Liver (tissue), 9 donors: ENCODE measurements around the gene GBE1. TPM values are rescaled to one million over a fixed set of nuclear protein-coding genes. Genes with fewer than 3 reads are reported as not detected.

ENCODE experiments used
- DNase-seq: peaks from one replicate; pipeline ENCODE4 v3.0.0-alpha.2; 2017; ENCODE audit warnings: low spot score
- H3K27ac ChIP-seq, 2 donors: one replicate each; pipeline ENCODE4 v1.7.0; 2013; ENCODE audit warnings: inconsistent platforms in 2 of 2, low read length in 2 of 2, control low read depth in 1 of 2, low read depth in 1 of 2, mild to moderate bottlenecking in 1 of 2
- H3K27me3 ChIP-seq, 4 donors: one replicate each; pipeline versions ENCODE4 v1.6.1 to v1.7.0; 2013; ENCODE audit warnings: low read length in 3 of 4, inconsistent platforms in 1 of 4, mild to moderate bottlenecking in 1 of 4, moderate library complexity in 1 of 4; ENCODE audit not compliant: control insufficient read depth in 4 of 4, insufficient read depth in 4 of 4
- H3K36me3 ChIP-seq, 4 donors: one replicate each; pipeline versions ENCODE4 v1.6.1 to v1.7.0; 2013; ENCODE audit warnings: low read length in 3 of 4, mild to moderate bottlenecking in 3 of 4, low read depth in 1 of 4, moderate library complexity in 1 of 4; ENCODE audit not compliant: control insufficient read depth in 4 of 4, insufficient read depth in 3 of 4
- H3K4me1 ChIP-seq, 4 donors: one replicate each; pipeline versions ENCODE4 v1.6.1 to v1.7.0; 2013; ENCODE audit warnings: low read length in 3 of 4, mild to moderate bottlenecking in 3 of 4, moderate library complexity in 1 of 4; ENCODE audit not compliant: control insufficient read depth in 4 of 4, insufficient read depth in 4 of 4
- H3K4me3 ChIP-seq, 3 donors: one replicate each; pipeline versions ENCODE4 v1.6.1 to v1.7.0; 2013; ENCODE audit warnings: low read length in 3 of 3, control low read depth in 1 of 3, low read depth in 1 of 3, mild to moderate bottlenecking in 1 of 3
- H3K9ac ChIP-seq, 2 donors: one replicate each; pipeline ENCODE4 v1.7.0; 2013; ENCODE audit warnings: low read length in 2 of 2, mild to moderate bottlenecking in 2 of 2, moderate library complexity in 2 of 2, control low read depth in 1 of 2, low read depth in 1 of 2
- H3K9me3 ChIP-seq, 4 donors: one replicate each; pipeline versions ENCODE4 v1.6.1 to v1.7.0; 2013; ENCODE audit warnings: low read length in 3 of 4; ENCODE audit not compliant: control insufficient read depth in 4 of 4
- ATF3 ChIP-seq: IDR thresholded peaks from 2 replicates; pipeline ENCODE4 v1.6.1; 2016; ENCODE audit warnings: antibody characterized with exemption
- CTCF ChIP-seq: fragments of 150-350 bp; IDR thresholded peaks from 2 replicates; pipeline ENCODE4 v1.5.1; 2017; ENCODE audit warnings: improper control_type of control experiment, low read depth, low read length; ENCODE audit not compliant: missing input control
- EGR1 ChIP-seq, 2 donors: IDR thresholded peaks; 2 replicates each; pipeline ENCODE4 v1.6.1; 2016 to 2018; ENCODE audit warnings: antibody characterized with exemption in 2 of 2, low read depth in 2 of 2
- FOXA1 ChIP-seq: IDR thresholded peaks from 2 replicates; pipeline ENCODE4 v1.6.1; 2016; ENCODE audit warnings: antibody characterized with exemption
- FOXA2 ChIP-seq: IDR thresholded peaks from 2 replicates; pipeline ENCODE4 v1.6.1; 2016; ENCODE audit warnings: antibody characterized with exemption
- GABPA ChIP-seq, 2 donors: IDR thresholded peaks in 1 of 2; conservative IDR thresholded peaks in 1 of 2; 2 replicates each; pipeline ENCODE4 v1.6.1; 2016; ENCODE audit warnings: antibody characterized with exemption in 2 of 2, mild to moderate bottlenecking in 1 of 2, moderate library complexity in 1 of 2
- HNF4A ChIP-seq, 2 donors: conservative IDR thresholded peaks; 2 replicates each; pipeline ENCODE4 v1.6.1; 2016; ENCODE audit warnings: antibody characterized with exemption in 2 of 2, mild to moderate bottlenecking in 2 of 2
- HNF4G ChIP-seq: IDR thresholded peaks from 2 replicates; pipeline ENCODE4 v1.6.1; 2016; ENCODE audit warnings: antibody characterized with exemption
- JUND ChIP-seq, 2 donors: IDR thresholded peaks; 2 replicates each; pipeline ENCODE4 v1.6.1; 2016; ENCODE audit warnings: antibody characterized with exemption in 2 of 2
- MAX ChIP-seq: IDR thresholded peaks from 2 replicates; pipeline ENCODE4 v1.6.1; 2016; ENCODE audit warnings: antibody characterized with exemption
- NR2F2 ChIP-seq: IDR thresholded peaks from 2 replicates; pipeline ENCODE4 v1.6.1; 2016; ENCODE audit warnings: antibody characterized with exemption
- RAD21 ChIP-seq, 2 donors: IDR thresholded peaks; 2 replicates each; pipeline ENCODE4 v1.6.1; 2016; ENCODE audit warnings: antibody characterized with exemption in 2 of 2, mild to moderate bottlenecking in 2 of 2
- REST ChIP-seq: IDR thresholded peaks from 2 replicates; pipeline ENCODE4 v1.6.1; 2016; ENCODE audit warnings: antibody characterized with exemption, mild to moderate bottlenecking
- RXRA ChIP-seq, 2 donors: IDR thresholded peaks; 2 replicates each; pipeline ENCODE4 v1.6.1; 2017 to 2018; ENCODE audit warnings: antibody characterized with exemption in 2 of 2, mild to moderate bottlenecking in 1 of 2
- SP1 ChIP-seq: IDR thresholded peaks from 2 replicates; pipeline ENCODE4 v1.6.1; 2018; ENCODE audit warnings: antibody characterized with exemption, mild to moderate bottlenecking
- TAF1 ChIP-seq: conservative IDR thresholded peaks from 2 replicates; pipeline ENCODE4 v1.6.1; 2016; ENCODE audit warnings: antibody characterized with exemption, mild to moderate bottlenecking
- YY1 ChIP-seq: IDR thresholded peaks from 2 replicates; pipeline ENCODE4 v1.6.1; 2016; ENCODE audit warnings: antibody characterized with exemption, mild to moderate bottlenecking
- ZBTB33 ChIP-seq: IDR thresholded peaks from 2 replicates; pipeline ENCODE4 v1.6.1; 2016; ENCODE audit warnings: antibody characterized with exemption
- WGBS: extraction: QIAGEN DNeasy Blood & Tissue Kit; methylation state at CpG from one replicate; pipeline ENCODE4 v1.1.7; 2013; 5-methylcytosine and 5-hydroxymethylcytosine counted together
- polyA plus RNA-seq, 2 donors: library from polyadenylated mRNA; stranded (reverse) in 1 of 2; unstranded in 1 of 2; fragments of 200-250 nt in 1 of 2; fragments of >200 nt in 1 of 2; fragmentation: Nextera tagmentation in 1 of 2; extraction: Ambion mirVana in 1 of 2; gene quantifications; one replicate each; pipeline versions ENCODE4 v1.2.1 to v1.2.3, GENCODE V29; 2013 to 2015
- total RNA-seq, 2 donors: library from RNA; depleted of rRNA; stranded (reverse); fragments of >200 nt; gene quantifications; one replicate each; pipeline ENCODE4 v1.2.3, GENCODE V29; 2014
- donor health status: healthy.
- donor health status: healthy.
- donor health status: healthy.
- donor health status: healthy.
- donor health status: healthy.

GBE1 gene
- total and polyA plus RNA-seq, 4 donors: 22.5 to 95.6 (median 25.8) TPM

GRCh38 chr3:81470524-81471278 lies 290.7 kb downstream of the GBE1 start:
- H3K4me1 ChIP-seq: no peaks in the 10 kb centered on the region
- H3K36me3 ChIP-seq: no peaks in the 10 kb centered on the region
- no peak for DNase-seq
- WGBS: 91% methylated on average over 3 of the region's 3 CpGs
- H3K9ac ChIP-seq: no peak overlapping the region
- no peak overlapping the region for H3K27ac ChIP-seq
- H3K4me3 ChIP-seq: no peak overlapping the region
- H3K9me3 ChIP-seq: no peaks in the 10 kb centered on the region
- TF ChIP-seq HNF4G (no peak), ATF3 (no peak), MAX (no peak), FOXA1 (no peak), HNF4A (conservative IDR thresholded peaks at IDR 0.05) (no peak), GABPA (IDR thresholded peaks at IDR 0.05 in 1 of 2, conservative IDR thresholded peaks at IDR 0.05 in 1 of 2) (no peak), EGR1 (IDR thresholded peaks at IDR 0.05; ENCODE audit: low read depth in 2 of 2) (no peak), NR2F2 (no peak), RXRA (IDR thresholded peaks at IDR 0.05) (no peak), JUND (IDR thresholded peaks at IDR 0.05) (no peak), FOXA2 (no peak), TAF1 (no peak), ZBTB33 (no peak), RAD21 (IDR thresholded peaks at IDR 0.05) (no peak)
- H3K27me3 ChIP-seq: no peaks in the 10 kb centered on the region

- WGBS: 82% methylated on average over 3 of the region's 3 CpGs
- no peak for DNase-seq
- TF ChIP-seq MAX: no peak
- no peak for TF ChIP-seq CTCF
- TF ChIP-seq TAF1: no peak
- no peak for TF ChIP-seq FOXA2
- TF ChIP-seq NR2F2: no peak
- no peak for TF ChIP-seq HNF4G
- TF ChIP-seq JUND (IDR thresholded peaks at IDR 0.05): no peak
- no peak for TF ChIP-seq FOXA1
- TF ChIP-seq RXRA (IDR thresholded peaks at IDR 0.05): no peak
- TF ChIP-seq RAD21 (IDR thresholded peaks at IDR 0.05): no peak
- no peak for TF ChIP-seq ATF3
- no peak for TF ChIP-seq ZBTB33
- no peak for TF ChIP-seq HNF4A (conservative IDR thresholded peaks at IDR 0.05)
- TF ChIP-seq REST: no peak
- no peak for TF ChIP-seq EGR1 (IDR thresholded peaks at IDR 0.05; ENCODE audit: low read depth in 2 of 2)
- TF ChIP-seq GABPA (IDR thresholded peaks at IDR 0.05 in 1 of 2, conservative IDR thresholded peaks at IDR 0.05 in 1 of 2): no peak
- no peak for TF ChIP-seq SP1
- no peak for TF ChIP-seq YY1
- H3K4me3 ChIP-seq: no peak overlapping the region
- no peaks in the 10 kb centered on the region for H3K9me3 ChIP-seq
- H3K4me1 ChIP-seq: no peaks in the 10 kb centered on the region
- H3K27ac ChIP-seq: no peak overlapping the region
- no peaks in the 10 kb centered on the region for H3K27me3 ChIP-seq
- no peak overlapping the region for H3K9ac ChIP-seq
- H3K36me3 ChIP-seq: no peaks in the 10 kb centered on the region
These were observed 293.1 kb downstream of the GBE1 start for GRCh38 chr3:81468391-81468790.
